ENCODE data around the gene CIB4.

The CIB4 gene

DNA sequence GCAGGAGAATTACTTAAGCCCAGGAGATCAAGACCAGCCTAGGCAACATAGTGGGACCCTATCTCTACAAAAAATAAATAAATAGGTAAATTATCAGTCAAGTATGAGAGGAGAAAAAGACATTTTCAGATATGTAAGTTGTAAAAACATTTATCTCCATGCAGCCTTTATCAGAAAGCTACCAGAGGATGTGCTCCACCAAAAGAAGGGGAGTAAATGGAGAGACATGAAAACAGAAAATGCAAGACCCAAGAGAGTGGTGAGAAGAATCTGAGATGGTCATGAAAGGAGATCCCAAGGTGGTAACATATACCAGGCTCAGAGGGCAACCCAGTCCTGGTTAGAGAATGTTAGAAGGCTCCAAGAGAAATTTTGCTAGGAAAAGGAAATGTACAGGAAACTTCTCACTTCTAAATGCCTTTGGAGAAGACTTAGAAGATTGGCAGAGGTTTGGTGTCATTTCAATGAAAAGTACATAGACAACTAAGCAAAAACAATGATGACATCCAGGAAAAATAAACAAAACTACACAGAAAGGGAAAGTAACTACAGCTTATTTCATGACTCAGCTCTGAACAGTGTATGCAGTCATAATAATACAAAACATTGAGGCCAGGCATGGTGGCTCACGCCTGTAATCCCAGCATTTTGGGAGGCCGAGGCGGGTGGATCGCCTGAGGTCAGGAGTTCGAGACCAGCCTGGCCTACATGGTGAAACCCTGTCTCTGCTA, 19.5 kb downstream of the CIB4 start:
- H3K27ac ChIP-seq (ENCODE audit: low read depth, low read length, severe bottlenecking) = no peak overlapping the region
- H3K9me3 ChIP-seq (ENCODE audit: control insufficient read depth, low read length) = no peaks in the 10 kb centered on the region
- no peaks in the 10 kb centered on the region for H3K36me3 ChIP-seq (ENCODE audit: control insufficient read depth, insufficient read depth, low read length)
- no peak overlapping the region for H3K4me3 ChIP-seq (ENCODE audit: extremely low read depth, insufficient read depth, low read length, poor library complexity, severe bottlenecking)
- WGBS, 2 experiments (ENCODE audit: insufficient coverage in 2 of 2) = 96% methylated on average over 3 to 5 of the region's 5 CpGs
- peaks cover 9% of the 10 kb centered on the region for H3K4me1 ChIP-seq (ENCODE audit: control insufficient read depth, insufficient read depth, low read length, poor library complexity, severe bottlenecking)

DNA sequence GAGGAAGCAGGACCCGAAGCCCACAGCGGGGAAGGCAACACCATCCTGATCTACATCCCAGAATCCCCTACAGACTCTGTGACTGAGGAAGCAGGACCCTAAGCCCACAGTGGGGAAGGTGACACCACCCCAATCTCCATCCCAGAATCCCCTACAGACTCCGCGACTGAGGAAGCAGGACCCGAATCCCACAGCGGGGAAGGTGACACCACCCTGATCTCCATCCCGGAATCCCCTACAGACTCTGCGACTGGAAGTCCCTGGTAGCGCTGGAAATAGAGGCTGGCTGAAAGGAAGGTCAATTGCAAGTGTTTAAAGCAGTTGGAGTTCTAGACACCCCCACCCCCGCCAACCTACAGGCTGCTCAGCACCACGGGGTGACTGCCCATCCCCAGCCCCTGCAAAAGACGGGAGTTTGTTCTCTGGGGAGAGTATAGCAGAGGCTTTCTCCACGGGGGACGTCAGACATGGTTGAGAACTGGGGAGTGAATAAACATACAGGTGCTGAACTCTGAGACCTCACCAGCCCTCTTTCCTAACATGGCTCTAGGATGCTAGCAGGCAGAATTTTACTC, 21.0 kb downstream of the CIB4 start:
- no peak overlapping the region for H3K27ac ChIP-seq (ENCODE audit: low read depth, low read length, severe bottlenecking)
- H3K36me3 ChIP-seq (ENCODE audit: control insufficient read depth, insufficient read depth, low read length) = no peaks in the 10 kb centered on the region
- H3K4me1 ChIP-seq (ENCODE audit: control insufficient read depth, insufficient read depth, low read length, poor library complexity, severe bottlenecking) = peaks cover 9% of the 10 kb centered on the region
- WGBS, 2 experiments (ENCODE audit: insufficient coverage in 2 of 2) = 47 to 50% methylated on average over 3 to 6 of the region's 14 CpGs
- H3K4me3 ChIP-seq (ENCODE audit: extremely low read depth, insufficient read depth, low read length, poor library complexity, severe bottlenecking) = no peak overlapping the region
- H3K9me3 ChIP-seq (ENCODE audit: control insufficient read depth, low read length) = no peaks in the 10 kb centered on the region

DNA sequence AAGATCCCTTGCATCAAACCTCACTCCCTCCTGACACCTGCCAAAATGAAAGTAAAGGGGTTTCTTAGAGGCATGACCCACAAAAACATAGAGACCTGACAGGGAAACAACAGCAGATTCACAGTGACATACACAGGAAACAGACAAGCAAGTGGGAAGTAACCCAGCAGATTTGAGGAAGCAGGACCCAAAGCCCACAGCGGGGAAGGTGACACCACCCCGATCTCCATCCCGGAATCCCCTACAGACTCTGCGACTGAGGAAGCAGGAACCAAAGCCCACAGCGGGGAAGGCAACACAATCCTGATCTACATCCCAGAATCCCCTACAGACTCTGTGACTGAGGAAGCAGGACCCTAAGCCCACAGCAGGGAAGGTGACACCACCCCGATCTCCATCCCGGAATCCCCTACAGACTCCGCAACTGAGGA, 21.6 kb downstream of the CIB4 start:
- Histone ChIP-seq H3K9me3 (ENCODE audit: control insufficient read depth, low read length) (no peaks in the 10 kb centered on the region), H3K4me3 (ENCODE audit: extremely low read depth, insufficient read depth, low read length, poor library complexity, severe bottlenecking) (no peak overlapping the region), H3K4me1 (ENCODE audit: control insufficient read depth, insufficient read depth, low read length, poor library complexity, severe bottlenecking) (peaks cover 9% of the 10 kb centered on the region), H3K27ac (ENCODE audit: low read depth, low read length, severe bottlenecking) (no peak overlapping the region), H3K36me3 (ENCODE audit: control insufficient read depth, insufficient read depth, low read length) (no peaks in the 10 kb centered on the region)
- 52 to 67% methylated on average over 5 to 7 of the region's 8 CpGs for WGBS, 2 experiments (ENCODE audit: insufficient coverage in 2 of 2)

DNA sequence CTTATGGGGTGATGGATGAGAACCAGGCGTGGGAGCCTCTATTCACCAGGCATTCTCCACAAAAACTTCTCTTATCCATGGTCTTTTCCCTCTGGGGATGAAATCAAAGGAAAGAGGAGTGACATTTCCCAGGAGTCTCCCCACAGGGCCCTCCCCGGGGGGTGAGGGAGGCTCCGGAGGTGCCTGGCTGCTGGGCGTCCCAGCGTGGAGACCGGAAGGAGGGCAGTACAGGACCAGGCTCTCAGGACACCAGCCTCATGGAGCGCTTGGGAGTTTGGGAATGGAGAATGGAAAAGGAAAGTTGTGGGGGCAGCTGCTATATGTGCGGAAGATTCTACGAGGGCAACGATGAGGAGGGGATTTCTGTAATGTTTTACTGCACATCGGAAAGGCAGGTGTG, 22.1 kb downstream of the CIB4 start:
- WGBS, 2 experiments (ENCODE audit: insufficient coverage in 2 of 2) = 85 to 91% methylated on average over 4 to 10 of the region's 11 CpGs
- no peak overlapping the region for H3K4me3 ChIP-seq (ENCODE audit: extremely low read depth, insufficient read depth, low read length, poor library complexity, severe bottlenecking)
- no peaks in the 10 kb centered on the region for H3K9me3 ChIP-seq (ENCODE audit: control insufficient read depth, low read length)
- H3K4me1 ChIP-seq (ENCODE audit: control insufficient read depth, insufficient read depth, low read length, poor library complexity, severe bottlenecking) = peaks cover 7% of the 10 kb centered on the region
- no peak overlapping the region for H3K27ac ChIP-seq (ENCODE audit: low read depth, low read length, severe bottlenecking)
- H3K36me3 ChIP-seq (ENCODE audit: control insufficient read depth, insufficient read depth, low read length) = no peaks in the 10 kb centered on the region

DNA sequence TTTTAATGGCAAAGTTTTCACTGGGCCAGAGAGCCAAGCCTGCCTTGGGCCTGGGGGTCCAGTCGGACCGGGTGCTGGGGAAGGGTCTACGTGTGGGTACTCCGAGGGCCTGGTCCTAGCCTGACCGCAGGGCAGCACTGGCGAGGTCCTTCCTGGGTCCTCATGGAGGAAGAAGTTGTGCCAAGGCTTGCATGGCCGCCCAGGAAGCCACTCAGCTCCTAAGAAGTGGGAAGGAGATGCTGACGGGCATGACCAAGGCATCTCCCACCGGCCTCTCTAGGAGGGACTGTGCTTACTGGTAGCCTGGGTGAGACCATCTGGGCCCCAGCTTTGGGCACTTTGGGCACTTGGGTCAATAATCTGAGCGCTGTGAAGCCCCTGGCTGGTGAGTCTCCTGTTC, 22.6 kb downstream of the CIB4 start:
- Histone ChIP-seq H3K4me3 (ENCODE audit: extremely low read depth, insufficient read depth, low read length, poor library complexity, severe bottlenecking) (no peak overlapping the region), H3K36me3 (ENCODE audit: control insufficient read depth, insufficient read depth, low read length) (no peaks in the 10 kb centered on the region), H3K9me3 (ENCODE audit: control insufficient read depth, low read length) (no peaks in the 10 kb centered on the region), H3K4me1 (ENCODE audit: control insufficient read depth, insufficient read depth, low read length, poor library complexity, severe bottlenecking) (peaks cover 2% of the 10 kb centered on the region), H3K27ac (ENCODE audit: low read depth, low read length, severe bottlenecking) (no peak overlapping the region)
- 88 to 95% methylated on average over 10 of the region's 10 CpGs for WGBS, 2 experiments (ENCODE audit: insufficient coverage in 2 of 2)

DNA sequence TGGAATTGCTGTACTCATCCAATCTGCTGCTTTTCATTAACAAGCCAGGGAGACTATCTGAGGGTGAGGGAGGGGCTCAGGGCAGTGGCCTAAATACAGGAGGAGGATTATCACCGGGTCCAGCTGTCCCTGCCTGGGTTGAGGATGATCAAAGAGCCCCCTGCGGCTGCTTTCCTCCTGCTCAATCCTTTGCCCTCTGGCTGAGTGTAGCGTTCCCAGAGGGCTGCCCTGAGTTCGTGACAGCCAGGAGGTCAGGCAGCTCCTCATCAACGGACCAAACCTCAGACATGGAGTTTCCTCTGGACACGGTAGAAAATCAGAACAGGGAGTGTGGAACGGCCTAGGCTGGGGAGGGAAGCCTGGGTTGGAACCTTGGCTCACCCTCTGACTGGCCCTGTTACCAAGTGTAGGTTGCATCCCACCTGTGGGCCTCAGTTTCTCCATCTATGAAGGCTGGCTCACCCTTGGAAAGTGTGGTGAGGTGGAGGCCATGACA, 23.5 kb downstream of the CIB4 start:
- Histone ChIP-seq H3K36me3 (ENCODE audit: control insufficient read depth, insufficient read depth, low read length) (no peaks in the 10 kb centered on the region), H3K27ac (ENCODE audit: low read depth, low read length, severe bottlenecking) (no peak overlapping the region), H3K4me1 (ENCODE audit: control insufficient read depth, insufficient read depth, low read length, poor library complexity, severe bottlenecking) (no peaks in the 10 kb centered on the region), H3K4me3 (ENCODE audit: extremely low read depth, insufficient read depth, low read length, poor library complexity, severe bottlenecking) (no peak overlapping the region), H3K9me3 (ENCODE audit: control insufficient read depth, low read length) (no peaks in the 10 kb centered on the region)
- 77 to 83% methylated on average over 7 of the region's 7 CpGs for WGBS, 2 experiments (ENCODE audit: insufficient coverage in 2 of 2)

DNA sequence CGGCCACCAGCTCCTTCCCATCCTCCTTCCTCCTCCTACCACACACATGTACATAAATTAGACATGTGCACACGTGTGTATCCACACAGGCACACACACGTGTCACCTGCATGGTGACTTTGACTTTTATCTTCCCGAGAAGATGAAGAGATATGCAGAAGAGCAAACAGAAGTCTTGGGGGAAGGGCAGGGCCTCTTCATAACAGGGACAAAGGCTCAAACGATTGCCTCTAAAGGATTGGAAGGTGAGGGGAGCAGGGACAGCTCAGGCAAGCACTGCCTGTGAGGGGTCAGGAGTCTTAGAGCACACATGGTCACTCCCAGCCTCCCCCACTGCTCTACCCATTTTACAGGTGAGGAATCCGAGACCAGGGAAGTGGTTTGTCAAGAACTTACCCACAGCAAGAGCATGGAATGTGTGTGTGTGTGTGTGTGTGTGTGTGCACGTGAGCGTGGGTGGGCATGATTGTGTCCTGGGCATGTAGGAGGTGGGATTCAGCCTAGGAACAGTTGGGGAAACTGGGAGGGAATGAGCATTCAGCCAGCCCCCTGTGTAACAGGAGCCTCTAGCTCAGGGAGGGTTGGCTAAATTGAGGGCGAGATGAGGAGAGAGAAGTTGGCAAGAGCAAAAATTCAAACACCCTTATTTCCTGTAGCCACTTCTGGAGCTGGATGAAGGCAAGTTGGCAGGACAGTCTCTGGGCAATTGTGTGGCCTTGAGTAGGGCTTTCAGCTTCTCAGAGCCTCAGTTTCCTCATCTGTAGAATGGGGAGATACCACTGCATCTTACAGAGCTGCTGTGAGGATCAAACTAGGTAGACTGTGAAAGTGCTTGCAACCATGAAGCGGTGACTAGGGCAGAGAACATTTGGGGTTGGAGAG, 24.2 kb downstream of the CIB4 start:
- no peak overlapping the region for H3K27ac ChIP-seq (ENCODE audit: low read depth, low read length, severe bottlenecking)
- no peaks in the 10 kb centered on the region for H3K36me3 ChIP-seq (ENCODE audit: control insufficient read depth, insufficient read depth, low read length)
- no peaks in the 10 kb centered on the region for H3K4me1 ChIP-seq (ENCODE audit: control insufficient read depth, insufficient read depth, low read length, poor library complexity, severe bottlenecking)
- no peaks in the 10 kb centered on the region for H3K9me3 ChIP-seq (ENCODE audit: control insufficient read depth, low read length)
- WGBS, 2 experiments (ENCODE audit: insufficient coverage in 2 of 2) = 82% methylated on average over 6 to 10 of the region's 10 CpGs
- H3K4me3 ChIP-seq (ENCODE audit: extremely low read depth, insufficient read depth, low read length, poor library complexity, severe bottlenecking) = no peak overlapping the region

DNA sequence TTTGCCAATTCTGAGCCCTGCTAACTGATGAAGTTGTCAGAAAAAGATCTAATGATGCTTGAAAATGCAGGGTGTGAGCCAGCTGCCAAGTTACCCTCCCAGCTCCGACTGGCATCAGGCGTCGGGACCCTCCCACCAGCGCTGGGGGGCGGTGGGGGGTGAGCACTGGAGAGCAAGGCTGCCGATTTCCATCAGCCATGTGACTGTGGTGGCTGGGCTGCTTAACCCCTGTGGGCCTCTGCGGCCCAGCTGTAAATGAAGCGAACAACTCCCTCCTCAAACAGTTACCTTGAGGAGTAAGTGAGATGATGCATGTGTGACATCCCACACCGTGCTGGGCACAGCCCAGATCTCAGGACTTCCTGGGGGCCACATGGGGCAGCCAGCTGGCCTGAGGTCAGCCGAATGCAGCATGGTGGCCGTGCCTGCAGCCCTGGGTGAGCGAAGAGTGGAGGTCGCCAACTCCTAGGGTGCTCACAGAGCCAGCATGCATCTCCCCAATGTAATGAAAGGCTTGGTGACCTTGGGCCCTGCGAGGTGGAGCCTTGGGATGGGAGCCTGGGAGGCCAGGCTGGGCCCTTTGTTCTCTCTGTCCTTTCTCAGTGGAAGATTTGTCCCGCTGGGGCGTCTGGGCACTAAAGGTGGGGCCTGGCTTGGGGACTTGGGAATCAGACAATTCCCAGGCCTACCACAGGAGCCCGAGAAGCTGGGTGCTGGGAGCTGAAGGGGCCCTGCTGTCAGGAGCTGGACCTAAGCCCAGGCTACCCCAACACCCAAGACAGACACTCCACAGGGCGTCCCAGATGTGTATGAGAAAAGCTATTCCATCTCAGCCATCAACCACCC, 25.1 kb downstream of the CIB4 start:
- WGBS, 2 experiments (ENCODE audit: insufficient coverage in 2 of 2) = 80 to 85% methylated on average over 8 to 15 of the region's 18 CpGs
- H3K9me3 ChIP-seq (ENCODE audit: control insufficient read depth, low read length) = no peaks in the 10 kb centered on the region
- no peaks in the 10 kb centered on the region for H3K36me3 ChIP-seq (ENCODE audit: control insufficient read depth, insufficient read depth, low read length)
- H3K4me1 ChIP-seq (ENCODE audit: control insufficient read depth, insufficient read depth, low read length, poor library complexity, severe bottlenecking) = no peaks in the 10 kb centered on the region
- H3K27ac ChIP-seq (ENCODE audit: low read depth, low read length, severe bottlenecking) = no peak overlapping the region
- no peak overlapping the region for H3K4me3 ChIP-seq (ENCODE audit: extremely low read depth, insufficient read depth, low read length, poor library complexity, severe bottlenecking)

DNA sequence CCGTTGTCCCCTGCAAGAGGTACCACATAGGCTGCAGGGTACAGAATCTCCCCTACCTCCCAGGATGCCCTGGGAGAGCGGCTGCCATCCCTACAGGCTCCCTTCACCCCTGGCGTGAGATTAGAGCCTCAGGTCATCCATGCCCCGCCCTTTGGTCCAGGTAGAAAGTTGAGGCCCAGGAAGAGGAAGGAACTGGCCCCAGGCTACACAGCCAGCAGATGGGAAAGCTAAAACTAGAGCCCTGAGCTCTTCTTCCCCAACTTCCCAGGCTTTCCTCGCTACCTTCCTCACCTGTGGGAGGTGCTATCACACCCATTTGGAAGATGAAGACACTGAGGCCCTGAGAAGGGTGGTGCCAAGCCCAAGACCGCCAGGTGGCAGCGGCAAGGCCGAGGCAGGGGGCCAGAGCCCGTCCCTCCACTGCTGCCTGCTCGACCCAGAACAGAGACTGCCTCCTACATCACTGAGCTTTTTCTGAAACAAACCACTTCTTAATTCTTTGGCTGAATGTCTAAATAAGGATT, 25.8 kb downstream of the CIB4 start:
- Histone ChIP-seq H3K4me3 (ENCODE audit: extremely low read depth, insufficient read depth, low read length, poor library complexity, severe bottlenecking) (no peak overlapping the region), H3K27ac (ENCODE audit: low read depth, low read length, severe bottlenecking) (no peak overlapping the region), H3K9me3 (ENCODE audit: control insufficient read depth, low read length) (no peaks in the 10 kb centered on the region), H3K4me1 (ENCODE audit: control insufficient read depth, insufficient read depth, low read length, poor library complexity, severe bottlenecking) (no peaks in the 10 kb centered on the region), H3K36me3 (ENCODE audit: control insufficient read depth, insufficient read depth, low read length) (no peaks in the 10 kb centered on the region)
- 79 to 86% methylated on average over 3 to 7 of the region's 10 CpGs for WGBS, 2 experiments (ENCODE audit: insufficient coverage in 2 of 2)
